ENCODE measurements around the gene AARS1. TPM values are rescaled to one million over a fixed set of nuclear protein-coding genes. Genes with fewer than 3 reads are reported as not detected.
"Not testable (repeated sequence)": the region's sequence is repeated elsewhere in the genome, so short reads cannot be mapped to it uniquely, and the experiment has no call there.

AARS1 gene
- polyA plus RNA-seq, 1 donor: 58.9 TPM

DNA sequence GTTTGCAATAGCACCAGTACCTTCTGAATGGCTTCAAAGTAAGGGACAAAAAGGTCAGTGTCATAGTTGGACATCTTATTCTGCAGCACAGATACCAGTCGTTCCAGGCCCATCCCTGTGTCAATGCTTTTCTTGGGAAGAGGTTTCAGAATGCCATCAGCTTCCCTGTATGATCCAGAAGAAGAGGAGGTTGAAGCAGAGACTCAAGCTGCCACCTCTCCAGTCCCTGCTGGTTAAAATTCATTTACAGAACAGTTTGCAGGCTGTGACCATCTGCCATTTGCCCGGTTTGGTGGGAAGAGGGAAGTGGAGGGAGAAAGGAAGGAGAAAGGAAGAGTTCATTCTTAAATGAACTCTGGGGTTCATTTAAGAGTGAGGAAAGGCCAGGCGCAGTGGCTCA, 19.1 kb downstream of the AARS1 start:
- no peak for DNase-seq

DNA sequence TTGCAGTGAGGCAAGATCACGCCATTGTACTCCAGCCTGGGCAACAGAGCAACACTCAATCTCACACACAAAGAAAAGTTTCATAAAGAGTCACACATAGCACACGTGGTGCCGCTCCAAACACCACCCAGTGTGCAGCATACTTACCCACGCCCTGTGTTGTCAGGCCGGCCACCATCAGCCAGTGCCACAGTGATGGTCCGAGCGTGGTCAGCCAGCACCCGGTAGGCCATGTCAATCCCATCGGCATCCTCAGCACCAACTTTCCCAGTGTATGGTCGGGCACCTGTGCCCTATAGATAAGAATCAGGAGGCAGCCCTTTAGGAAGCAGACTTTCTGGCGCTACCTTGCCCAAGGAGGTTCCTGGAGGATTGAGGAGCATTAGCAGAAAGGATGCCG, 19.8 kb downstream of the AARS1 start:
- DNase-seq: no peak

DNA sequence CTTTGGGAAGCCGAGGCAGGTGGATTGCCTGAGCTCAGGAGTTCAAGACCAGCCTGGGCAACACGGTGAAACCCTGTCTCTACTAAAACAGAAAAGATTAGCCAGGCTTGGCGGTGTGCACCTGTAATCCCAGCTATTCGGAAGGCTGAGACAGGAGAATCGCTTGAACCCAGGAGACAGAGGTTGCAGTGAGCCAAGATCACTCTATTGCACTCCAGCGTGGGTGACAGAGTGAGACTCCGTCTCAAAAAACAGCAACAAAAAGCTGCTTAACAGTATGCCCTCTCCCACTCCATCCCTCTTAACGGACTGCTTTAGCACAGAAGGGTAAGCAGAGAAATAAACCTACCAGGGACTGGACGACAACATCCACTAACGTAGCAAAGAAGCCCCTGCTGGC, 21.4 kb downstream of the AARS1 start:
- DNase-seq: not testable (repeated sequence)

DNA sequence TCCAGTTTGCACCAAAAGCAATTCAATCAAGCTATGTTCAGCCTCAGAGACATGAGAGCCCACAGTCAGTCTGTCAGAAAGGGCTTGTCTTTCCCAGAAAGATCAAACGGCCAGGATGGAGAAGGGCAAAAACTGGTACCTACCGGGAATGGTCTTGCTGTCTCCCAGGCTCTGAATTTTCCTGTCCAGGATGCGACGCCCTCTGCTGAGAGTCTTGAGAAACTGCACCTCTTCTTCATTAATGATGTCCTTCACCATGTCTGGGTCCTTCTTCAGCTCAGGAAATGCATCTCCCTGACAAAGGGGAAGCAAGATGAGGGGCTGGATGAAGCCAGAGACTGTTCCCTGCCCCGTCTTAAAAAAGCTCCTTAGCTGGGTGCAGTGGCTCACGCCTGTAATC, 21.8 kb downstream of the AARS1 start:
- DNase-seq: no peak

DNA sequence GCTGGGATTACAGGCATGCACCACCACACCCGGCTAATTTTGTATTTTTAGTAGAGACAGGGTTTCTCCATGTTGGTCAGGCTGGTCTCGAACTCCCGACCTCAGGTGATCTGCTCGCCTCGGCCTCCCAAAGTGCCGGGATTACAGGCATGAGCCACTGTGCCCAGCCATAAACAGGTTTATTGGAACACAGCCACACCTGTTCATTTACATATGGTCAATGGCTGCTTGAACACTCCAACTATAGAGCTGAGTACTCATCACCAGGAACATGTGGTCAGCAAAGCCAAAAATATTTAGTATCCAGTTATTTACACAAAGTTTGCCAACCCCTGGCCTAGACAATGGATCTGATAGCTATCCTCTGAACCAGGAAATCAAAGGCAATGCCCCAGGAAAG, 29.4 kb downstream of the AARS1 start:
- not testable (repeated sequence) for DNase-seq

DNA sequence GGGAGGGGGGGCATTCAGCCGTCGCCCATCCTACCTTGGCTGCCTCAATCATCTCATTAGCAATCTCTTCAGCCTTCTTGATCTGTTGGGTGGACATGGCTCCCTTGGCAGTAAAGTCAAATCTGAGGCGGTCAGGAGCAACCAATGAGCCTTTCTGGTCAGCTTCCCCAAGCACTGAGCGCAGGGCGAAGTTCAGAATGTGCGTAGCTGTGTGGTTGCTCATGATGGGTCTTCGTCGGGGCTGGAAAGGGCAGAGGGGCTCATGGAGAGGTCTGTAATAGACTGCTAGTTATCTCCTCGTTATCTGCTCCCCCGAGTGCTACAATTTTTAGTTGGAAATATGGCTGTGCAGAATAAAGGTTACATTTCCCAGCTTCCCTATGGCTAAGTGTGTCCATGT, 30.4 kb downstream of the AARS1 start:
- no peak for DNase-seq

DNA sequence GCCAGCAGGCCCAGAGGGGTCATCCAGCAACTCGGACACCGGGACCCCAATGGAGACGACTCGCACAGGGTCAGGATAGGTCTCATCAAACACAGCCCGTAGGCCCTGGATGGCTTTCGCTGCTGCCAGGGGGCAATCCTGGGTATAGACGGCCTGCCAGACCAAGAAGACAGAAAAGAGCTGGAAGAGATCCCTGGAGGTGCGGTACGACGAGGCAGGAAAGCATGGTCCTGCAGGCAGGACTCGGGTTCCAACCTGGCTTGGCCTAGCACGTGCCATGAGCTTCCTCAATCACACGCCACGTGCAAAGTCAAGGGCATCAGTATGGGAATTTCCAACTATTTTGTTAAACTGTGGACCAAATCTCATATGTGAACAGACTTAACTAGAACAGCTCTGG, 31.2 kb downstream of the AARS1 start:
- DNase-seq: no peak

DNA sequence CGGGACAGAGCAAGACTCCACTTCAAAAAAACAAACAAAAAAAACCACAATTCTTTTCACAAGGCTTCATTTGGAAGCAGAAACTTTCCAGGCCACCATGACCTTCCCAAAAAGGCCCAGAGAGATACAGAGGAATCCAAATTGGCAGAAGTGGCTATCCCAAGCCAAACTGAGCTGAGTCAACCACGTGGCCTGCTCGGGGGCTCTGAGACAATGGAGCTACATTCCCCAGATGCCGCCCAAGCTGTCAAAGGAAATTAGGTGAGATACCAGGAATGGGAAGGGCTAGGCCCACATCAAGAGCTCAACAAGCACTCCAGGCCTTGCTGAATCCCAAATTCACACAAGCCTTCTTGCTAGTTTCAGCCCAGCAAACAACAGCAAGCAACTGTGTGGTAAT, 31.9 kb downstream of the AARS1 start:
- no peak for DNase-seq

DNA sequence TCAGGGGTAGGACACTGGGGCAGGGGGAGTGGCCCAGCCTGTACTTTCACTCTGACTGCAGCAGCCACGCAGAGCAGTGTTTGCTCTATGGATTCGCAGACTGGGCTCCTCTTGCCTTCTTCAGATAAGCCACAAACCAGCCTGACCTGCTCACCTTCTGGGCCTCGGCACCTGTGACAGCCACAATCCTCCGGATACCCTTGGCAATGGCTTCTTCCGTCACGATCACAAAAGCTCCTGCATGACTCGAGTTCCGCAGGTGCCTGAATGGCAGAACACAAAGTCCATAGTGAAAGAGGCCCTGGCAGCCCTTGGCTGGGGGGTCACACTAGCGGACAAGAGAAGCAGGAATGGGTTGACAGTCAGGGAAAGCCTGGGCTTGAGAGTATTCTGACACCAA, 33.7 kb downstream of the AARS1 start:
- no peak for DNase-seq

DNA sequence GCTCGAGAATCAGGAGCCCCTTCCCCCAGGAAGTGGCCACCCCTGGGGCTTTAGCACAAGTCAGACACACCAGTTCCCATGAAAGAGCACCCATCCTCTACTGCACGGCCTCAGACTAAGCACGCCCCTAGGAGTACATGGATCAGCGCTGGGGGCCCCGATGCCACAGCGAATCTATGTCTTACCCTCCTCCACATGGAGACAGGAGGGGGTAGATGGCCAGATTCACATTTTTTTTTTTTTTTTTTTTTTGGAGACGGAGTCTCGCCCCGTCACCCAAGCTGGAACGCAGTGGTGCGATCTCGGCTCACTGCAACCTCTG, 34.4 kb downstream of the AARS1 start:
- DNase-seq: no peak

DNA sequence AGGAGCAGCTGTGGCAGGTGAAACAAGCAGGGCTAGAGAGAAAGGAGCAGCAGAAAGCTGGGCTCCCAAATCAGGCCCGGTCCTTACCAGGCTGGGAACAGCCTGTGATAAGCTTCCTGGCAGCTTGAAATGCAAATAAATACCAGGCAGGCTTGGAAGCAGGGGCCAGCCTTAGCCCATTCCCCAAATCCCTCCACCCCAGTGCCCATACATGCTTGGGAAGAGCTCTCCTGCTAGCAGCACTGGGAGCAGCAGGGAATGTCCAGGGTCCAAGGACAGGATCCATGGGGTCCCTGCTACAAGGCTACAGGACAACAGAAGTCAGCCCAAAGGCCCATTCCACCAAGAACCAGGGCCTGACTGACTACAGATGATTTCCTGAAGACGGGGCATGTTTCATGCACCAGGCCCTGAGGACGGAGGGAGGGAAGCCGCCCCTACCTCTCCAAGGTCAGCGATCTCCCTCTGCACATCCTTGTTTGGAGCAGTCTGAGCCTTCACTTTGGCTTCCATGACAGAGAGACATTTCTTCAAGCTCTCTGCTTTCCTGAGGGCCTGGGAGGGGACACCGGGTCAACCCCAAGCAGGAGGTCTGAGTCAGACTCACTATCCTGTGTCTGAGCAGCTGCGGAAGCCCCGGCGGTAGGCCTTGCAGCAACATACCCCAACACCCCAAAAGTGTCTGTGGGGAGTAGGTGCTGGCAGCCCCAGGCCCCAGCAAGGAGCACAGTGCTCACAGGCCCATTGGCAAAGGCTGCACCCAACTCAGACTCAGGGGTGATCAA, 34.9 kb downstream of the AARS1 start:
- no peak for DNase-seq

DNA sequence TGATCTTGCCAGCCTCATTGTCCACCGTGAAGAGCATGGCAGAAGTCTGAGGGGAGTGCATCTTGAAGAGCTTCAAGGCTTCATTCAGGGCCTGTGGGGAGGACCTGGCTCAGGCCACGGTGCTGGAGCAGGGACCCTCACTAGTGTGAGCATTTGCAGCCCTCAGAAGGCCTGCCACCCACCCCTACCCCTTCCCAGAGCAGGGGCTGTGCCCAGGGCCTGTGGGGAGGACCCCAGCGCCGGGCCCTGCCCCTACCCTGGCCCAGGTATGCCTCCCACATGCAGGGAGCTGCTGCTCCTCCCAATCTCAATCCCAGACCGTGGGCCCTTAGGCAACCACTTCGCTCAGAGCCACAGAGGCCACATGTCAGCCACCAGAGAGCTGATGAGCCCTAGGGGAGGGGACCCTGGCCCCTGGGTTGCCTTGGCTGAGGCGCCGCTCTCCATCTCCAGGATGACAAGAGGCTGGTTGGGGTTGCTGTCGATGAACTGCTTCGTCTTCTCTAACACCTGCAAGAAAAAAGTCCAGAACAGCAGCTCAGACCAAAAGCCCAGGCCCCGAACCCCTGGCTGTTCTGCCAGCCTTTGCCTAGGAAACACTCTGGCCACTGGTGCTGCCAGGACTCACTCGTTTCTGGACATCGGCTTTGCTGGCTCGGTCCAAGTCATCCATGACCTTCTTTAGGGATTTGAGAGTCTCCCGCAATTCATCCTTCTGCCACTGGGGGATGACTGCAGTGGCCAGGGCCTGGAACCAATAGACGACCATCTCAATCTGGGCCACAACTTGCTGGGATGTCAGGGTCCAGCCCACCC, 35.8 kb downstream of the AARS1 start:
- DNase-seq: no peak

DNA sequence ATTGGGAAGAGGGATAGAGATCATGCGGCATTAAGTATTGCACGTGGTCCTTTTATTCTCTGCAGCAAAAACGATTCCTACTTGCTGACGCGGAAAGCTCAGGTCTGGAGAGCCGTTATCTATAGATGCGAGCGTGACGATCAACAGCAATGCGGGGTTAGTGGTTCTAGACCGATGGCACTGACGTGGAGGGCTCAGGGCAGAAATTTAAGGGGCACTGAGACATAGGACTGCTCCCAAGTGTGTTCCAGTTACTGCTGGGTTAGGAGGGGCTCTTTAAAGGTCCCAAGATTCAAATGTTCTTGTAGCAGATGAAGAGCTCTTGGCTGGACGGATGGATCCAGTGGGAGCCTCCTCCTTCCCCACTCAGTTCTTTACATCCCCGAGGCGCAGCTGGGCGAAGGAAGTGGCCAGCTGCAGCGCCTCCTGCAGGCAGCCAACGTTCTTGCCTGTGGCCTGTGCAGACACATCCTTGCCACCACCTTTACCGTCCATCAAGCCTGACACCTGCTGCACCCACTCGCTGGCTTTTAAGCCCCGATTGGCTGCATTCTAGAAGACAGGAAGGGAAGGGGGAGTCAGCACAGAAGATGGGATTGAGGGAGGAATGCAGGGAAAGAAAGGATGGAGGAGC, 36.8 kb downstream of the AARS1 start:
- no peak for DNase-seq

DNA sequence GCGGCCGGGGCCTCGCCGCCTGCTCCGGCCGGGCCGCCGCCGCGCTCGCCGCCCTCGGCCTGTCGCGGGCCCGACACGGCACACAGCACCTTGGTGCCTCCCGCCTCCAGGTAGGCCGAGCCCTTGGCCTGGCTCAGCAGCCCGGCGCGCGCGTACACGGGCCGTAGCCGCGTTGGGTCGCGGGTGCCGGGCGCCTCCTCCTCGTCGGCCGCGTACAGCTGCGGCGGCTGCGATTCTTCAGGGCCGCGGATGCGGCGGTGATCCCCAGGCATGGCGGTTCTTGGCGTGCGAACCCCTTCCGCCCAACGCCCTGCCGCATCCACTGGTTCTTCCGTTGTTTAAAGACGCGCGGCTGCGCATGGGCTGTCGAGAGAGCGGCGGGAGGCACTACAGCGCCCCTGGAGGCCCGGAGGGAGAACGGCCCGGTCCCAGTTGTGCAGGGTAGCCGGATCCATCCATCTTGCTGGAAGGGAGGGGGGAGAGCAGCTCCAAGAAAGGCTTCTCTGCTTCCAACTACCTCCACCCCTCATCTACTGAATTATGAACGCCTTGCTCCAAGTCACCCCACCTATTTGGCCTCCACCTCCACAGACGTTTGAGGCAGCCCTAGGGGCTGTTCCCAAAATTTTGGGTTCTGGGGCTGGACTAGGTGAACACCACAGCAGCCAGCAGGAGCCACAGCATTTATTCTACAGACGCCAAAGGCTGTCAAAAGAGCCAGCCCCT, 37.5 kb downstream of the AARS1 start, which contains the start of gene EXOSC6:
Gene EXOSC6, minus strand, starts transcription at position 312 of the 726 bp plus-strand sequence. Its CDS starts 40 bp downstream, at position 272.
- peak; percentile 93 for DNase-seq

DNA sequence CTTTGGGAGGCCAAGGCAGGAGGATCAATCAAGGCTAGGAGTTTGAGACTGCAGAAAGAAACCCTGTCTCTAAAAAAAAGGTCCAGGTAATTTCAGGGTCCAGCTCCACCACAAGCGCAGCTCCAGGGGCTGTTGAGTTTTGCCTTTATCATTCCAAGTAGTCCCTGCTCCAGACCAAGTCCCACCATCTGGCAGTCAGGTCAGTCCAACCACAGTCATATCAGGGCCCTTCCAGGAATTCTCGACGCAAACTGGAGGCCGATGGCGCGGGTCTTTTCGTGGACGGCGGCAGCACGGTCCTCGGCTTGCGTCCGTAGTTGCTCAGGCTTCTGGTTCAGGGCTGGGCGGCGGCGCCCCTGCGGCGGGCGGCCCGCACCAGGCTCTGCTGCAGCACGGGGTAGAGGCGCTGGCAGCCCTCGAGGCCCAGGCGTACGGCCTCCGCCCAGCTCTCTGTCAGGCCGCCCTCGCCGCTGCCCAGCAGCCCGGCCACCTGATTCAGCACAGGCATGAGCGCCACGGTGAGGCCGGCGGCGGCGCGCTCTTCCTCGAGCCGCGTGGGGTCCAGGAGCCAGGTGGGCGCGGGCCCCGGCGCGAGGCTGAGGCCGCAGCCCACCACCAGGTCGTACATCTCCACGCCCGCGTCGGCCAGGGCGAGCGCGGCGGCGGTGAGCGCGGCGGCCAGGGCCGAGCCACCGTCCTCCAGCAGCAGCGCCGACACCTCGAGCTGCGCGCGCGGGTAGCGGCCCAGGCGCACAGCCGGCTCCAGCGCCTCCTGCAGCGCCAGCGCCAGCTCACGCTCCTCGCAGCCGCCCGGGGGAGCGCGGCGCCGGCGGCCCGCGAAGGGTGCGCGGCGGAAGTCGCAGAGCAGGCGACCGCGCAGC, 38.3 kb downstream of the AARS1 start:
- peak; percentile 34 for DNase-seq

DNA sequence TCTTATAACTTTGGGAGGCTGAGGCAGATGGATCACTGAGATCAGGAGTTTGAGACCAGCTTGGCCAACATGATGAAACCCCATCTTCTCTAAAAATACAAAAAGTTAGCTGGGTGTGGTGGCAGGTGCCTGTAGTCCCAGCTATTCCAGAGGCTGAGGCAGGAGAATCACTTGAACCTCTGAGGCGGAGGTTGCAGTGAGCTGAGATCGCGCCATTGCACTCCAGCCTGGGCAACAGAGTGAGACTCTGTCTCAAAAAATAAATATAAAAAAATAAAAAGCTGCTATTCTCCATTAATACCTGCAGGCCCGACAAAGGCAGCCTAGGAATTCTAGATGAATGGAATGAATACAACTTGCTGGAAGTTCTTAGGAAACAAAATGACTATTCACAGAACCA, 39.6 kb downstream of the AARS1 start:
- not testable (repeated sequence) for DNase-seq

DNA sequence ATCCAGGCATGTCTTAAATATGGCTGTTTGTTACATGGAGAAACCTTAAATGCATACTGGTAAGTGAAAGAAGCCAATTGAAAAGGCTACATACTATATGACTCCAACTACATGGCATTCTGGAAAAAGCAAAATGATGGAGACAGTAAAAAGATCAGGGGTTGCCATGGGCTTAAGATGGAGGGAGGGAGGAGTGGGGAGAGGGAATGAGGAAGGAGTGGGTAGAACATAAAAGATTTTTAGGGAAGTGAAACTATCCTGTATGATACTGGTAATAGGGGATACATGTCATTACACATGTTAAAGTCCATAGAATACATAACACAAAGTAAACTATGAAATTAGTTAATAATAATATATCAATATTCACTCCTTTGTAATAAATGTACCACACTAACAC, 50.5 kb downstream of the AARS1 start:
- DNase-seq: not testable (repeated sequence)

DNA sequence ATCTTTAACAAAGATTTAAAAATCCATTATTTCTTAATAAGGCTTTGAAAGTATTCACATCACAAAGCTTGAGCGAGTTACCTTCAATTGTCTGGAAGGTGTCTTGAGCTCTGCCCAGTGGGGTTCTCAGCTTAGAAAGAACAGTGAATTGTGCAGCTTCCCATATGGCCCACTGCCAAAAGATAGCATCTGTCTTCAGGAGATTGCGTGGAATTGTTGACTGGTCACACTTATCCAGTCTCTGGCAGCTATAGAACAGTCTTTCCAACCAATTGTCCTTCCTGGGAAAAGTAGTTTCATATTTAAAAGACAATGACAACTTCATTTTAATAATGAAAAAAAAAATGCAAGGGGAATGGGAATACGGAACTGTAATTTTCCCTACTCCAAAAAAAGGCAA, 57.5 kb downstream of the AARS1 start:
- DNase-seq: not testable (repeated sequence)

DNA sequence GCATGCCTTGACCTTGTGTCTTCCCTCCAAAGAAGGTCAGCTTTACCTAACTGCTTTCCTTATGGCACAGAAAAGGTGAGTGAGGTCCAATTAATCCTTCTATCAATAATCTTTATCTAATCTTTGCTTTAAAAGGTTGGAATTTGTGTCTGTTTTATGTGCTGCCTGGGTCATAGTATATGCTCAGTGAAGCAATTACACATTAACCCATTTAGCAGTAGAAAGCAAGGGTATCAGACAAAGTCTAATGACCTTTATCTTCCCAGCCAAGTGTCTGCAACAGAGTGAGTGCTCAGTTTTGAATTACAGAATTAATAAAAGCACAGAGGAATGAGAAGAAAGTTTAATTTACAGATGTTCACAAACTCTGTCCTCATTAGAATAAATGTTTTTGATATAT, 63.3 kb downstream of the AARS1 start:
- not testable (repeated sequence) for DNase-seq

DNA sequence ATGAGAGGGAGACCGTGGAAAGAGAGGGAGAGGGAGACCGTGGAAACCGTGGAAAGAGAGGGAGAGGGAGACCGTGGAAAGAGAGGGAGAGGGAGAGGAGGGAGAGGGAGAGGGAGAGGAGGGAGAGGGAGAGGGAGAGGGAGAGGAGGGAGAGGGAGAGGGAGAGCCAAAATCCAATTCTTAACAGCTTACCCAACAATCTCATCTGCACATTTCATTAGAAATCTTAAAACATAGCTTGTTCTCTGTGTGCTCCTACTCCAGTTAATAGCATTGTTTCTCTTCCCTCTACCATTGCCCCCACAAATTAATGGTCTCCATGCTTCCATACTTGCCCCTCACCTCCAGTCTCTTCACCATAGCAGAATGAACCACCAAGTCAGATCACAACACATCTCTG, 63.9 kb downstream of the AARS1 start:
- DNase-seq: not testable (repeated sequence)

DNA sequence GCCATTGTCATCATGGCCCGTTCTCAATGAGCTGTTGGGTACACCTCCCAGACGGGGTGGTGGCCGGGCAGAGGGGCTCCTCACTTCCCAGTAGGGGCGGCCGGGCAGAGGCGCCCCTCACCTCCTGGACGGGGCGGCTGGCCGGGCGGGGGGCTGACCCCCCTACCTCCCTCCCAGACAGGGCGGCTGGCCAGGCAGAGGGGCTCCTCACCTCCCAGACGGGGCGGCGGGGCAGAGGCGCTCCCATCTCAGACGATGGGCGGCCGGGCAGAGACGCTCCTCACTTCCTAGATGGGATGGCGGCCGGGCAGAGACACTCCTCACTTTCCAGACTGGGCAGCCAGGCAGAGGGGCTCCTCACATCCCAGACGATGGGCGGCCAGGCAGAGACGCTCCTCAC, 64.7 kb downstream of the AARS1 start:
- DNase-seq: not testable (repeated sequence)

Measured in hindlimb muscle (tissue), 1 donor.